ENCODE data around the gene PLA2G4B. TPM values are rescaled to one million over a fixed set of nuclear protein-coding genes. Genes with fewer than 3 reads are reported as not detected.

The PLA2G4B gene
- total and polyA plus RNA-seq, 2 donors (not counting 1 experiment from before 2014, with no cell fraction given) = 22.6 to 33.2 TPM

DNA sequence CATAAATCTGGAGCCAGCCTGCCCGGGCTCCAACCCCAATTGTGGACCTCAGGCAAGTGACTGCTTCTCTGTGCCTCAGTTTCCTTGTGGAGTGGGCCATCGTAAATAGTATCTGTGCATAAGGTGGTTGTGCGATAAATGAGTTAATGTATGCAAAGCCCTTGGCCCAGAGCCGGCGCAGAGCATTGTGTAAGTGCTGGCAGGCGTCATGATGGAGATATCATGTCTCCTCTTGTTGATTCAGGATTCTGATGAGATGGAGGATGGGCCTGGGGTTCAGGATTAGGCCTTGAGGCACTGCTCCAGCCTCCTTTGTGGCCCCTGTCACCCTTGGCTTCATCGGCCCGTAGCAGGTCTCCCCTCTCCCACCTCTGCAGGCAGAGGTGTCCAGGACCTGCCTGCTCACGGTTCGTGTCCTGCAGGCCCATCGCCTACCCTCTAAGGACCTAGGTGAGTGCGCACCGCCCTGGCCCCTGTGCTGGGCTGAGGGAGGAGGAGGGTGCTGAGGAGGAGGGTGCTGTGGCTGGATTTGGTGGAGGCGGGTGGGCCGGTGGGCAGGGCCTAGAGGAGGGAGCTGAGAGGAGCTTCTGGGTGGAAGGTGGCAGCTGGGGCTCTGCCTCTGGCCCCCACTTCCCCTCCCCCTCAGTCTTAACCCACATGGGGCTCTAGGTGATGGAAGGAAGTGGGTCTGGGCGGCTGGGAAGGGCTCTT lies 1.3 kb downstream of the PLA2G4B start:
- no peak overlapping the region for H3K27ac Mint-ChIP-seq
- CTCF ChIA-PET = no interaction called here

DNA sequence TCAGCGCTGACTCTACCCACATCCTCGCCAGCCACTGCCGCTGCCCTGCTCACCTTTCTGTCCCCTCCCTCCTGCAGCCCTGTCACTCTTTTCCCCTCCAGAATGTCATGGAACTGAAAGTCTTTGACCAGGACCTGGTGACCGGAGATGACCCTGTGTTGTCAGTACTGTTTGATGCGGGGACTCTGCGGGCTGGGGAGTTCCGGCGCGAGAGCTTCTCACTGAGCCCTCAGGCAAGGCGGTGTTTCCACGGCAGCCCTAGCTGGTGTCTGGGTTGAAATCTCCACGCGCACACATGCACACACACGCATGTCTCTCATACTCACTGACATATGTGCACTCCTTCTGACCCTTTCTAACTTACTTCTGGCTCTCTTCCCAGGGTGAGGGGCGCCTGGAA lies 2.0 kb downstream of the PLA2G4B start:
- Histone ChIP-seq H3K27me3 (replicated peaks in 1 of 4; ENCODE audit: control extremely low read depth in 1 of 4, control insufficient read depth in 3 of 4, insufficient read depth in 4 of 4, low read length in 3 of 4) (no peaks in the 10 kb centered on the region), H3K36me3 (replicated peaks in 1 of 2; ENCODE audit: control extremely low read depth in 1 of 2, control insufficient read depth in 1 of 2, extremely low read depth in 1 of 2, insufficient read depth in 2 of 2, low read length in 1 of 2) (peaks cover 0 to 14% of the 10 kb centered on the region in 2 experiments), H2AFZ (ENCODE audit: insufficient read depth, low read depth, low read length, poor library complexity, severe bottlenecking) (no peak overlapping the region), H3K79me2 (ENCODE audit: control insufficient read depth, insufficient read depth, low read length) (no peaks in the 10 kb centered on the region), H3K4me2 (replicated peaks; ENCODE audit: low read depth, low read length, poor library complexity, severe bottlenecking) (no peak overlapping the region), H3K4me1 (ENCODE audit: control insufficient read depth in 2 of 2, insufficient read depth in 2 of 2, low read length in 2 of 2) (no peaks in the 10 kb centered on the region), H3K27ac (ENCODE audit: low read length in 2 of 2) (no peak overlapping the region), H3K9me3 (ENCODE audit: control extremely low read depth in 1 of 3, control insufficient read depth in 2 of 3, insufficient read depth in 1 of 3, low read length in 2 of 3) (no peaks in the 10 kb centered on the region), H3K9ac (ENCODE audit: low read length) (no peak overlapping the region), H4K20me1 (ENCODE audit: control insufficient read depth, insufficient read depth, low read length, poor library complexity, severe bottlenecking) (peaks cover 23% of the 10 kb centered on the region), H3K4me3 (ENCODE audit: control extremely low read depth in 1 of 5, extremely low read depth in 1 of 5, insufficient read depth in 1 of 5, low read depth in 2 of 5, low read length in 4 of 5) (no peak overlapping the region)
- Mint-ChIP-seq H3K9me3 (ENCODE audit: insufficient read depth) (no peaks in the 10 kb centered on the region), H3K4me3 (no peak overlapping the region), H3K27me3 (no peaks in the 10 kb centered on the region), H3K27ac (no peak overlapping the region), H3K4me1 (no peaks in the 10 kb centered on the region)
- TF ChIP-seq, protein P1, sequence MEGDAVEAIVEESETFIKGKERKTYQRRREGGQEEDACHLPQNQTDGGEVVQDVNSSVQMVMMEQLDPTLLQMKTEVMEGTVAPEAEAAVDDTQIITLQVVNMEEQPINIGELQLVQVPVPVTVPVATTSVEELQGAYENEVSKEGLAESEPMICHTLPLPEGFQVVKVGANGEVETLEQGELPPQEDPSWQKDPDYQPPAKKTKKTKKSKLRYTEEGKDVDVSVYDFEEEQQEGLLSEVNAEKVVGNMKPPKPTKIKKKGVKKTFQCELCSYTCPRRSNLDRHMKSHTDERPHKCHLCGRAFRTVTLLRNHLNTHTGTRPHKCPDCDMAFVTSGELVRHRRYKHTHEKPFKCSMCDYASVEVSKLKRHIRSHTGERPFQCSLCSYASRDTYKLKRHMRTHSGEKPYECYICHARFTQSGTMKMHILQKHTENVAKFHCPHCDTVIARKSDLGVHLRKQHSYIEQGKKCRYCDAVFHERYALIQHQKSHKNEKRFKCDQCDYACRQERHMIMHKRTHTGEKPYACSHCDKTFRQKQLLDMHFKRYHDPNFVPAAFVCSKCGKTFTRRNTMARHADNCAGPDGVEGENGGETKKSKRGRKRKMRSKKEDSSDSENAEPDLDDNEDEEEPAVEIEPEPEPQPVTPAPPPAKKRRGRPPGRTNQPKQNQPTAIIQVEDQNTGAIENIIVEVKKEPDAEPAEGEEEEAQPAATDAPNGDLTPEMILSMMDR (IDR thresholded peaks at IDR 0.05) = no peak
- TF ChIP-seq EZH2 (IDR thresholded peaks at IDR 0.05; ENCODE audit: borderline replicate concordance, insufficient read depth, low read depth, low read length, poor library complexity, severe bottlenecking) = no peak
- ATAC-seq (ENCODE audit: low read depth) (no peak), DNase-seq (no peak)
- ChIA-PET CTCF (no interaction called here), POLR2A (no interaction called here)
- intact Hi-C loops (cut with micrococcal nuclease) = no loop called here
- over 99% methylated on average over 13 of the region's 15 CpGs for WGBS (ENCODE audit: insufficient coverage)

More for the DNA sequence above, 1.3 kb downstream of the PLA2G4B start:
- Histone ChIP-seq H3K4me1 (ENCODE audit: control insufficient read depth in 2 of 2, insufficient read depth in 2 of 2, low read length in 2 of 2) (no peaks in the 10 kb centered on the region), H3K9ac (ENCODE audit: low read length) (no peak overlapping the region), H3K4me3 (ENCODE audit: control extremely low read depth in 1 of 5, extremely low read depth in 1 of 5, insufficient read depth in 1 of 5, low read depth in 2 of 5, low read length in 4 of 5) (no peak overlapping the region), H3K4me2 (replicated peaks; ENCODE audit: low read depth, low read length, poor library complexity, severe bottlenecking) (no peak overlapping the region), H3K36me3 (replicated peaks in 1 of 2; ENCODE audit: control extremely low read depth in 1 of 2, control insufficient read depth in 1 of 2, extremely low read depth in 1 of 2, insufficient read depth in 2 of 2, low read length in 1 of 2) (peaks cover 0 to 9% of the 10 kb centered on the region in 2 experiments), H3K9me3 (ENCODE audit: control extremely low read depth in 1 of 3, control insufficient read depth in 2 of 3, insufficient read depth in 1 of 3, low read length in 2 of 3) (no peaks in the 10 kb centered on the region), H3K27me3 (replicated peaks in 1 of 4; ENCODE audit: control extremely low read depth in 1 of 4, control insufficient read depth in 3 of 4, insufficient read depth in 4 of 4, low read length in 3 of 4) (no peaks in the 10 kb centered on the region), H2AFZ (ENCODE audit: insufficient read depth, low read depth, low read length, poor library complexity, severe bottlenecking) (no peak overlapping the region), H4K20me1 (ENCODE audit: control insufficient read depth, insufficient read depth, low read length, poor library complexity, severe bottlenecking) (peaks cover 26% of the 10 kb centered on the region), H3K27ac (ENCODE audit: low read length in 2 of 2) (no peak overlapping the region), H3K79me2 (ENCODE audit: control insufficient read depth, insufficient read depth, low read length) (no peaks in the 10 kb centered on the region)
- no peak for TF ChIP-seq EZH2 (IDR thresholded peaks at IDR 0.05; ENCODE audit: borderline replicate concordance, insufficient read depth, low read depth, low read length, poor library complexity, severe bottlenecking)
- TF ChIP-seq, protein P1 (IDR thresholded peaks at IDR 0.05) = no peak
- POLR2A ChIA-PET = no interaction called here
- WGBS (ENCODE audit: insufficient coverage) = 97% methylated on average over 10 of the region's 16 CpGs
- ATAC-seq (ENCODE audit: low read depth) = no peak
- Mint-ChIP-seq H3K9me3 (ENCODE audit: insufficient read depth) (no peaks in the 10 kb centered on the region), H3K4me3 (no peak overlapping the region), H3K27me3 (no peaks in the 10 kb centered on the region), H3K4me1 (no peaks in the 10 kb centered on the region)
- intact Hi-C loops (cut with micrococcal nuclease) = no loop called here
- DNase-seq = no peak
